Psoas muscle (tissue), 8 donors: ENCODE data around the gene RIPPLY1. TPM values are rescaled to one million over a fixed set of nuclear protein-coding genes. Genes with fewer than 3 reads are reported as not detected.

Experiments used
- ATAC-seq, 4 donors: fragments of 200-7000 bp; cut with Tn5 transposase; one replicate each; pipeline ENCODE4 v1.9.1; 2020; ENCODE audit warnings: moderate library complexity in 3 of 4, mild to moderate bottlenecking in 2 of 4
- DNase-seq, 2 donors: peaks; one replicate each; pipeline ENCODE4 v3.0.0-alpha.2; 2020
- H3K27ac ChIP-seq: fragments of 200-600 bp; one replicate; pipeline ENCODE4 v1.8.0; 2022
- H3K27me3 ChIP-seq, 3 donors: fragments of 200-600 bp in 1 of 3; one replicate each; pipeline versions ENCODE4 v1.6.1 to v1.8.0; 2013 to 2022; ENCODE audit warnings: low read length in 2 of 3, mild to moderate bottlenecking in 2 of 3, moderate library complexity in 1 of 3; ENCODE audit not compliant: insufficient read depth in 3 of 3
- H3K36me3 ChIP-seq, 2 donors: fragments of 200-600 bp in 1 of 2; one replicate each; pipeline versions ENCODE4 v1.6.1 to v1.8.0; 2013 to 2022; ENCODE audit warnings: low read depth in 1 of 2, mild to moderate bottlenecking in 1 of 2, moderate library complexity in 1 of 2; ENCODE audit not compliant: insufficient read depth in 1 of 2
- H3K4me1 ChIP-seq: fragments of 200-600 bp; one replicate; pipeline ENCODE4 v1.8.0; 2022
- H3K4me3 ChIP-seq: fragments of 200-600 bp; one replicate; pipeline ENCODE4 v1.8.0; 2022; ENCODE audit warnings: mild to moderate bottlenecking
- H3K9me3 ChIP-seq: fragments of 200-600 bp; one replicate; pipeline ENCODE4 v1.8.0; 2022
- WGBS, 3 donors: extraction: QIAGEN DNeasy Blood & Tissue Kit; methylation state at CpG; one replicate each; pipeline versions ENCODE4 v1.1.6 to v1.1.7; 2013; 5-methylcytosine and 5-hydroxymethylcytosine counted together
- intact Hi-C, 2 donors: fragments of 100-400 bp; cut with DNase I; formaldehyde crosslinking; loops; one replicate each; pipeline versions ENCODE4 v1.11.0 to v1.14.2; 2022
- polyA plus RNA-seq, 3 donors: library from polyadenylated mRNA; stranded (reverse); fragments of 200-250 nt; gene quantifications; one replicate each; pipeline ENCODE4 v1.2.3, GENCODE V29; 2013
- total RNA-seq, 4 donors: library from RNA; stranded (reverse); fragmentation: NEBNext Ultra II Directional in 2 of 4; extraction: Animal tissue kit (Norgen Biotek cat#: 25700) in 2 of 4; gene quantifications; one replicate each; pipeline versions ENCODE4 v1.2.1 to v1.2.4, GENCODE V29; 2021 to 2023
- TF ChIP-seq, protein P1 (sequence below): fragments of 200-600 bp; IDR thresholded peaks from one replicate; pipeline ENCODE4 v1.8.0; 2022; ENCODE audit warnings: antibody characterized with exemption
- donor health status: healthy with polysubstance abuse.
- donor health status: DM: no; HTN: no; CAD: no; lungs with moderate emphysema.
- donor health status: Bipolar disorder and iron deficiency.
- donor health status: healthy.
- donor health status: DM: yes; HTN: yes; CAD: no.
- donor health status: DM: no; HTN: no; CAD: no.
- donor health status: DM: no; HTN: no; CAD: no.
- donor health status: DM: yes; HTN: yes; CAD: no.

RIPPLY1 gene
- total and polyA plus RNA-seq, 7 donors, result 0.08 to 0.36 (median 0.30) TPM; not detected in 2

DNA sequence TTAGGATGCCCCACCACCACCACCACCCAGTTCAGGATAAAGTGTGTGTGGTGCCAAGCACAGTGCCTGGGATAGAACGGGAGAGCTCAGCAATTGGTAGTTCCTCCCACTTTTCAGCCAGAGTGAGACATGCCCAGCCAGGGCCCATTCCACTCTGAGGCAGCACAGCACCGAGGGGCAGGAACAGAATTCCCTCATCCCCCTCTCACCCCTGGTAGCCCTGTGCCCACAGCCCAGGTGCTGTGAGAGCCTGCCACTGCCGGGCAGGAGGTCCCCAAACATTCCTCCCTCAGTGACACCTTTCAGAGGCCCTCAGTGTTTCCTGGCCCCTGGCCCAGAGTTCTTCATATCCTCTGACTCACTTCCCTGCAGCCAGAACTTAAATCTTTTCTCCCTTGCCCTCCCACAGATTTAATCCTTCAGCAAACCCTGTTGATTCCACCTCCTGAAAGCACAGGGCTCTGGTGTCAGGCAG, 8.1 kb downstream of the RIPPLY1 start:
- intact Hi-C loops, result loop anchor here (2.0 to 5.0 kb wide), 3 partner anchors 42 to 60 kb away; no protein-coding TSS in a partner anchor
- DNase-seq (peak in 1 of 2 donors; percentile 23), ATAC-seq (peak; percentile 38 to 77 (median 60))
- Histone ChIP-seq H3K9me3 (no peaks in the 10 kb centered on the region), H3K36me3 (no peaks in the 10 kb centered on the region), H3K4me1 (no peaks in the 10 kb centered on the region), H3K27ac (no peak overlapping the region), H3K4me3 (no peak overlapping the region), H3K27me3 (peaks cover 0 to 26% (median 0%) of the 10 kb centered on the region in 3 donors)
- TF ChIP-seq, protein P1, sequence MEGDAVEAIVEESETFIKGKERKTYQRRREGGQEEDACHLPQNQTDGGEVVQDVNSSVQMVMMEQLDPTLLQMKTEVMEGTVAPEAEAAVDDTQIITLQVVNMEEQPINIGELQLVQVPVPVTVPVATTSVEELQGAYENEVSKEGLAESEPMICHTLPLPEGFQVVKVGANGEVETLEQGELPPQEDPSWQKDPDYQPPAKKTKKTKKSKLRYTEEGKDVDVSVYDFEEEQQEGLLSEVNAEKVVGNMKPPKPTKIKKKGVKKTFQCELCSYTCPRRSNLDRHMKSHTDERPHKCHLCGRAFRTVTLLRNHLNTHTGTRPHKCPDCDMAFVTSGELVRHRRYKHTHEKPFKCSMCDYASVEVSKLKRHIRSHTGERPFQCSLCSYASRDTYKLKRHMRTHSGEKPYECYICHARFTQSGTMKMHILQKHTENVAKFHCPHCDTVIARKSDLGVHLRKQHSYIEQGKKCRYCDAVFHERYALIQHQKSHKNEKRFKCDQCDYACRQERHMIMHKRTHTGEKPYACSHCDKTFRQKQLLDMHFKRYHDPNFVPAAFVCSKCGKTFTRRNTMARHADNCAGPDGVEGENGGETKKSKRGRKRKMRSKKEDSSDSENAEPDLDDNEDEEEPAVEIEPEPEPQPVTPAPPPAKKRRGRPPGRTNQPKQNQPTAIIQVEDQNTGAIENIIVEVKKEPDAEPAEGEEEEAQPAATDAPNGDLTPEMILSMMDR, result no peak
- WGBS, 3 donors, result 16 to 40% (median 39%) methylated on average over 2 to 3 of the region's 3 CpGs

DNA sequence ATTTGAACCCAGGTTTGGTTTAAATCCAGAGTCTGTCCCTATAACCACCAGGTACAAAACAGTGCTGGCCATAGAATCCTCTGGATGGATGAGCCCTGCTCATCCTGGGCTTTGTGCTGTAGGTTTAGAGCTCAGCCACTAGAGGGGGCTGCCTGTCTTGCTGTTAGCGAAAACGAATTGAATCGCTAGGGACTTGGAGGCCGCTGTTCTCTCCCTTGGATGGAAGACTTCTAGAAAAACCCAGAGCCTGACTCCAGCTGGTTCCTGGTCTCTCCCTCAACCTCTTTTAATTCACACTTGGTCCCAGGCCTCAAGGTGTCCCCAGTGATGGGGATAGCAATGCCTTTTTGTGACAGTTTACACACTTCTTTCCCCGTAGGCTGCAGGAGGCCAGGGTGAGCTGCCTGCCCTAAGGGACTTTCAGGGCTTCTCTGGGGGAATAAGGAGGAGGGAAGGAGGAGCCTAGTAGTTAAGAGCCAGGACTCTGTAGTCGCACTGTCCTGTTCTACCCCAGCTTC, 8.7 kb downstream of the RIPPLY1 start:
- ATAC-seq (peak; percentile 85 to 94 (median 87)), DNase-seq (peak; percentile 32 to 69)
- 17 to 21% (median 21%) methylated on average over 6 of the region's 6 CpGs for WGBS, 3 donors
- H3K4me3 ChIP-seq, result no peak overlapping the region
- intact Hi-C loops, result loop anchor here (2.0 kb wide), 2 partner anchors 58 to 60 kb away; no protein-coding TSS in a partner anchor
- H3K36me3 ChIP-seq, result no peaks in the 10 kb centered on the region
- TF ChIP-seq, protein P1, result peak; percentile 83
- peaks cover 0 to 26% (median 0%) of the 10 kb centered on the region in 3 donors for H3K27me3 ChIP-seq
- no peaks in the 10 kb centered on the region for H3K4me1 ChIP-seq
- H3K9me3 ChIP-seq, result no peaks in the 10 kb centered on the region
- H3K27ac ChIP-seq, result no peak overlapping the region

DNA sequence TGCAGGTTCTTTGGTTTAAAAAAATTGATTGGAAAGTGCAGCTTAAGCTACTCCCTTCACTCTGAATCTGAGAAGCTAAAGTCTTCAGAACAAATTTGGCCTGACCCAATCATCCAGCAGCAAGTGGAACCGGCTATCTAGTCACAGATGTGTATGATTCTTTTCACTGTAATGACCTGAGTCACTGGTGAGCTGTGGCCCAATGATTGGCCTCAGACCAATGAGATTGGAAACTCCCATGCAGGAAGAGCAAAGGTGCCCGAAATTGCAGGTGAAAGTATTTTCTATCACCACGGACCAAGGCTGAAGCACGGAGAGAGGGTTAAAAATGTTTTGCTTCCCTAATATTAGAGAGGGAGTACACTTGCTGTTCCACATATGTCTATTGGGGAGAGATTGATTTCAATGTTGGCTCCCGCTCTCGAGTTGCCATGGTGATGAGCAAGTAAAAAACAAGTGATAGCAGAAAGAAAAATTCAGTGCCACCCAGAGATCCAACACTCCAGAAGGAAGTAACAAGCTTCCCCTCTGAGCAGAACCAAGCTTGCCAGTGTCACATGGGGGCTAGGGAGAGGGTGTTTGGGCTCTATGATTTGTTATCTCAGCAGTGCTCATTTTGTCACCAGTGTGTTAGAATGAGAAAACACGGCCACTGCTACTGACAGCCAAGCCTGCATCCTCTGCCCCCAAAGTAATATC, 11.2 kb downstream of the RIPPLY1 start:
- TF ChIP-seq, protein P1, result no peak
- Histone ChIP-seq H3K4me1 (no peaks in the 10 kb centered on the region), H3K4me3 (no peak overlapping the region), H3K36me3 (no peaks in the 10 kb centered on the region), H3K27me3 (peaks cover 0 to 37% (median 0%) of the 10 kb centered on the region in 3 donors), H3K9me3 (peaks cover 7% of the 10 kb centered on the region), H3K27ac (no peak overlapping the region)
- no peak for DNase-seq
- 37 to 42% (median 41%) methylated on average over 7 of the region's 7 CpGs for WGBS, 3 donors
- intact Hi-C loops, result no loop called here
- ATAC-seq, result no peak

DNA sequence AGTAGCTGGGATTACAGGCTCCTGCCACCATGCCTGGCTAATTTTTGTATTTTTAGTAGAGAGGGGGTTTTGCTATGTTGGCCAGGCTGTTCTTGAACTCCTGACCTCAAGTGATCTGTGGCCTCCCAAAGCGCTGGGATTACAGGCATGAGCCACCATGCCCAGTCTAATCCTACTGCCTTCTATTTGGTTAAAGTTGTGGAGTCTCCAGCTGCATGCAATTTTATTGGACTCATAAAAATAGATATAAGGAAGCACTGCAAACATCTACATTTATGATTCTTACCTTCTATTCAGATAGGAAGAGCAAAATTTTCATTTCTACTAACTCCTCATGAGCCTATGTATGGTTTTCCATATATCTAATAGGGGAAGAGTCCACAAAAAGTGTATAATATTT, 13.7 kb downstream of the RIPPLY1 start:
- intact Hi-C loops, result no loop called here
- Histone ChIP-seq H3K4me1 (no peaks in the 10 kb centered on the region), H3K27ac (no peak overlapping the region), H3K9me3 (peaks cover 7% of the 10 kb centered on the region), H3K4me3 (no peak overlapping the region), H3K27me3 (peaks cover 0 to 53% (median 0%) of the 10 kb centered on the region in 3 donors), H3K36me3 (no peaks in the 10 kb centered on the region)
- WGBS, 3 donors, result 65 to 87% (median 82%) methylated on average over 1 of the region's 1 CpG
- ATAC-seq, result no peak
- TF ChIP-seq, protein P1, result no peak
- DNase-seq, result no peak
